Omental fat pad (tissue), 4 donors: ENCODE results near the gene ANKRD42. TPM values are rescaled to one million over a fixed set of nuclear protein-coding genes. Genes with fewer than 3 reads are reported as not detected.
"Not testable (repeated sequence)": the region's sequence is repeated elsewhere in the genome, so short reads cannot be mapped to it uniquely, and the experiment has no call there.

Experiments used
- ATAC-seq: fragments of 150-250 bp; one replicate; pipeline ENCODE4 v1.9.1; 2016; ENCODE audit warnings: mild to moderate bottlenecking, moderate library complexity; ENCODE audit not compliant: low FRiP score
- DNase-seq: peaks from one replicate; pipeline ENCODE4 v3.0.0-alpha.2; 2019; ENCODE audit warnings: low spot score
- total RNA-seq, 4 donors: library from RNA; depleted of rRNA; stranded (reverse); fragments of >200 nt; gene quantifications; one replicate each; pipeline ENCODE4 v1.1.0, GENCODE V29; 2016
- TF ChIP-seq, protein P1 (sequence below), 3 donors: fragments of 450-650 bp; IDR thresholded peaks; one replicate each; pipeline ENCODE4 v1.5.1; 2016 to 2017; ENCODE audit warnings: antibody characterized with exemption in 3 of 3, mild to moderate bottlenecking in 3 of 3, moderate library complexity in 2 of 3

The ANKRD42 gene
- total RNA-seq, 4 donors from 2014 or later = 9.0 to 13.4 (median 11.6) TPM

DNA sequence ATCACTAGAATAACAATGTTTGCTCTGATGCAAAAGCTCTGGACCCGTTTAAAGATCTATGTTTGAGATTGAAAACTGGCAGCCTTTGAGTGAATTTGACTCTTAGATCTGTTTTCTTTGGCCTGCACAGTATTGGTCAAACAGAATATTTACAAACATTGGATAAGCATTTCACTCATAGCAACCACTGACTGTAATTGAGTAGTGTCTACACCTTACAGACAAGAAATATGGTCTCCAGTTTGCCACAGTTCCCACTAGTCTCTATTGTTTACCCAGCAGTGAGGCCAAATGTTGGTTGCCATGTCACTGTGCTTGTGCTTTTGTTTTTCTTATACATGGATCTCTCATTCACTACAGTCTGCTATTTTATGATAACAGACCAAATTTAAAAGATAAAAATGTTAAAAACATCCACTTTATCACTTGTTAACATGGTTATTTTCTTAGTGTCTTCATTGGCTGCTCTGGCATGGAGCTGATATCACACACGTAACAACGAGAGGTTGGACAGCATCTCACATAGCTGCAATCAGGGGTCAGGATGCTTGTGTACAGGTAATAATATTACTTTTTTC is 12.2 kb downstream of the ANKRD42 start:
- ATAC-seq = no peak
- no peak for DNase-seq
- TF ChIP-seq, protein P1, sequence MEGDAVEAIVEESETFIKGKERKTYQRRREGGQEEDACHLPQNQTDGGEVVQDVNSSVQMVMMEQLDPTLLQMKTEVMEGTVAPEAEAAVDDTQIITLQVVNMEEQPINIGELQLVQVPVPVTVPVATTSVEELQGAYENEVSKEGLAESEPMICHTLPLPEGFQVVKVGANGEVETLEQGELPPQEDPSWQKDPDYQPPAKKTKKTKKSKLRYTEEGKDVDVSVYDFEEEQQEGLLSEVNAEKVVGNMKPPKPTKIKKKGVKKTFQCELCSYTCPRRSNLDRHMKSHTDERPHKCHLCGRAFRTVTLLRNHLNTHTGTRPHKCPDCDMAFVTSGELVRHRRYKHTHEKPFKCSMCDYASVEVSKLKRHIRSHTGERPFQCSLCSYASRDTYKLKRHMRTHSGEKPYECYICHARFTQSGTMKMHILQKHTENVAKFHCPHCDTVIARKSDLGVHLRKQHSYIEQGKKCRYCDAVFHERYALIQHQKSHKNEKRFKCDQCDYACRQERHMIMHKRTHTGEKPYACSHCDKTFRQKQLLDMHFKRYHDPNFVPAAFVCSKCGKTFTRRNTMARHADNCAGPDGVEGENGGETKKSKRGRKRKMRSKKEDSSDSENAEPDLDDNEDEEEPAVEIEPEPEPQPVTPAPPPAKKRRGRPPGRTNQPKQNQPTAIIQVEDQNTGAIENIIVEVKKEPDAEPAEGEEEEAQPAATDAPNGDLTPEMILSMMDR (IDR thresholded peaks at IDR 0.05) = no peak

DNA sequence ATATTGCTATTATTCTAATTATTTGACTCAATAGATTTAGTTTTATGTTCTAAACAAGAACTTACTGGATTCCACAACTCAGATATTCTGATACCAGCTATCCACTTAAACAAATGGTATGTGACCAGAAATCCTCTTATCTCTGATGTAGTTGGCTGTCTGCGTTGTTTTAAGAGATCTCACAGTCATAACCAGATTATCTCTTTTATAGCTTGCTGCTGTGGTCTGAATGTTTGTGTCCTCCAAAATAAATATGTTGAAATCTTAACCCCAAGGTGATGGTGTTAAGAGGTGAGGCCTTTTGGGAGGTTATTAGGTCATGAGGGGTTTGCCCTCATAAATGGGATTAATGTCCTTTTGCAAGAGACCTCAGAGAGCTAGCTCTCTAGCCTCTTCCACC is 12.7 kb downstream of the ANKRD42 start:
- ATAC-seq = no peak
- TF ChIP-seq, protein P1 (IDR thresholded peaks at IDR 0.05) = no peak
- DNase-seq = no peak

DNA sequence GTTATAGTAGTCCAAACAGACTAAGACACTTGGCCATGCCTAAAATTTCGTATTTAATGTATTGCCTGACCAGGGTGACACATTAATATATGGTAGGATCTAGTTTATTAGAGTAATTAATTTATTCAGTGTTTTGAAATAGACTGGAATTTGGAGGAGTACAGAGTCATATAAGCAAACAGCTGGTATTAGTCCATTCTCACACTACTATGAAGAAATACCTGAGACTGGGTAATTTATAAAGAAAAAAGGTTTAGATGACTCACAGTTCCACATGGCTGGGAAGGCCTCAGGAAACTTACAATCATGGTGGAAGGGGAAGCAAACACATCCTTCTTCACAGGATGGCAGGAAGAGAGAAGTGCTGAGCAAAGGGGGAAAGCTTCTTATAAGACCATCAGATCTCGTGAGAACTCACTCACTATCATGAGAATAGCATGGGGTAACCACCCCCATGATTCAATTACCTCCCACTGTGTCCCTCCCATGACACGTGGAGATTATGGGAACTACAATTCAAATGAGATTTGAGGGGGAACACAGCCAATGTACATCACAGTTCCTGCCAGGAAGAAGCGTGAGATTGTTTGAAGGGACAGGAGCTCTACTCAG is 13.4 kb downstream of the ANKRD42 start:
- not testable (repeated sequence) for ATAC-seq, DNase-seq

DNA sequence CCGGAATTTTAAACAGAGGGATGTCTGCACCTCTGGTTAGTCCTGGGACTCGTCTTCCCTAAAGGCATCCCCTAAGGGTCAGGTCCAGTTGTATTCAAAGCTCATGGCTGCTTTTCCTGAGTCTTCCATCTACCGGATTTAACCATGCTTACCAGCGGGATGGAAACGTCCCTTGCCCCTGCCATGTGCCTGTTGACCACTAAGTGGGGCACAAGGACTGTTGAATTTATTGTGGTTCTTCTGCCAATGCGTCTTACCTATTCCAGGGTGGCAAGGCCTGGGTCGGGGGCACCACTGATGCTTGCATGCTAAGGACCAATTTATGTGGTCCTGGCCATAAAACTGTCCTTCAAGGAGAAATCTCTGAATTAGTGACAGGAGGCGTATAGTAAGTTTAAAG is 25.6 kb downstream of the ANKRD42 start:
- DNase-seq (no peak), ATAC-seq (no peak)
- TF ChIP-seq, protein P1 (IDR thresholded peaks at IDR 0.05) = no peak

DNA sequence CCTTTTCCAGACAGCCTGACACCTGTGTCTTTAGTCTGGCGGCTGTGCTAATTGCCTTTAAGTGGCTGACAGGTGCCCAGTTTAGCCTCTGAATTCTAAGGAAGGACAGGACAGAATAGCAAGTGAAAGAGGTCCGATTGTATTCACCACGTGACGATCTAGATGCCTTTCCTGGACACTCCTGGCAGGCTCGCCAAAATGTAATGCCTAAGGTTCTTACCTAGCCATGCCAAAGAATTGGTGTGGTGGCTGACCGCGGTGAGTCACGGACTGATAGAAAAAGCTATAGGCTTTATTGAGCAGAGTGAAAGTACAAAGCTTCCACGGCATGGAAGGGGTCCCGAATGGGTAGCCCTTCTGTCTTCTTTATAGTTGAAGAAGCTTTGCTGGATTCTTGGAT is 26.7 kb downstream of the ANKRD42 start:
- DNase-seq (no peak), ATAC-seq (no peak)
- TF ChIP-seq, protein P1 (IDR thresholded peaks at IDR 0.05) = no peak

DNA sequence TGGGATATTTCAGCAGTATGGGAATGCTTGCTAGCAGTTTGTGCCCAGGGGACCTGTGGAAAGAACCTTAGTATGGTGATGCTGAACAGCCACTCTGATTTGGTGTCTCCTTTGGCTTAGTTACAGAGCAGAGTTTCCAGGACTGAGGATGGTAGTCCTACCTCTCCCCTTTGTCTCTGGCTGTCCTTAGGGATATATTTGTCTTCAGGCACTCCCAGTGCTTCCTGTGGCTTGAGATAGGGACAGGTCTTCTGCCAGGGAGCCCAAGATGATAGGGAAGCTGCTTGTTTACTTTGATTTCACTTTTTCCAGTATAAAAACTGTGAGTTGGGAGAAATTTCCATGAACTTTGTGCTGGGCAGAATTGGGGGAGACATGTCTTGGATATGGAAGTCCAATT is 28.2 kb downstream of the ANKRD42 start:
- ATAC-seq (no peak), DNase-seq (no peak)
- TF ChIP-seq, protein P1 (IDR thresholded peaks at IDR 0.05) = no peak

DNA sequence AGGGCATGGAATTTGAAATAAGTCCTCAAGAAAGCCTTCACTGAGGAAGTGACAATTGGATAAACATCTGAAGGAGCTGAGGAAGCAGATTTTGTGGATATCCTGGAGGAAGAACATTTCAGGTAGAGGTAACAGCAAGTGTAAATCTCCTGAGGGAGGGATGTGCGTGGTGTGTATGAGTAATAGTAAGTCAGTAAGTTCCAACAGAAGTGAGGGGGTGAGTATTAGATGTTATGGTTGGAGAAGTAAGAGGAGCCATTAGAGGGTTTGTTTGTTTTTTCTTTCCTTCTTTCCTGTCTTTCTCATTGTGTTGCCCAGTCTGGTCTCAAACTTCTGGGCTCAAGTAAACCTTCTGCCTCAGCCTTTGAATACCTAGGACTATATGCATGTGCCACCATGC is 29.0 kb downstream of the ANKRD42 start:
- no peak for DNase-seq
- TF ChIP-seq, protein P1 (IDR thresholded peaks at IDR 0.05) = no peak
- ATAC-seq = no peak
